T1000 (cell line): ENCODE measurements around the gene LYL1.

ENCODE experiments used
- DNase-seq: peaks from one replicate; lab custom pipeline; 2025; ENCODE audit warnings: mixed read lengths; lab: John Stamatoyannopoulos, UW

LYL1 gene

GRCh38 chr19:13129384-13129783, 26.7 kb upstream of the LYL1 start:
- no peak for DNase-seq

- DNase-seq, result no peak
These were observed 25.9 kb upstream of the LYL1 start for GRCh38 chr19:13128583-13128982.

GRCh38 chr19:13127811-13128575, 25.3 kb upstream of the LYL1 start:
- no peak for DNase-seq

GRCh38 chr19:13127051-13127450, 24.4 kb upstream of the LYL1 start:
- DNase-seq, result no peak

- no peak for DNase-seq
These were observed 20.6 kb upstream of the LYL1 start for GRCh38 chr19:13122980-13123957.

GRCh38 chr19:13122275-13122878, 19.7 kb upstream of the LYL1 start:
- DNase-seq, result no peak

- DNase-seq, result no peak
These were observed 19.1 kb upstream of the LYL1 start for GRCh38 chr19:13121551-13122274.

- no peak for DNase-seq
These were observed 18.2 kb upstream of the LYL1 start for GRCh38 chr19:13120817-13121216.

- no peak for DNase-seq
These were observed 17.4 kb upstream of the LYL1 start for GRCh38 chr19:13120031-13120430.

- DNase-seq, result no peak
These were observed 17.0 kb upstream of the LYL1 start for GRCh38 chr19:13119627-13120026.

- DNase-seq, result no peak
These were observed 16.0 kb upstream of the LYL1 start for GRCh38 chr19:13118424-13119193.

- DNase-seq, result peak; percentile 82
These were observed 15.2 kb upstream of the LYL1 start, which contains the start of gene NACC1 for GRCh38 chr19:13117772-13118423. Gene NACC1 (plus strand): TSS chr19:13118264. CDS start chr19:13135208, 16,944 bp downstream.

GRCh38 chr19:13117176-13117771, 14.6 kb upstream of the LYL1 start:
- DNase-seq, result no peak

- DNase-seq, result peak; percentile 76
These were observed 13.9 kb upstream of the LYL1 start, which contains the start of gene TRMT1 for GRCh38 chr19:13116282-13117175. Gene TRMT1 (minus strand): TSS chr19:13116740. CDS start chr19:13116399, 341 bp downstream.

- DNase-seq, result no peak
These were observed 13.3 kb upstream of the LYL1 start for GRCh38 chr19:13115936-13116281.

- no peak for DNase-seq
These were observed 9.9 kb upstream of the LYL1 start for GRCh38 chr19:13112555-13112954.

- DNase-seq, result no peak
These were observed 7.5 kb upstream of the LYL1 start for GRCh38 chr19:13110099-13110610.

GRCh38 chr19:13109361-13110098, 6.9 kb upstream of the LYL1 start:
- DNase-seq, result no peak
